Lung microvascular endothelial cell (primary cell): Measurements from ENCODE around the gene LMBRD2. TPM values are rescaled to one million over a fixed set of nuclear protein-coding genes. Genes with fewer than 3 reads are reported as not detected.

Source experiments
- DNase-seq, 2 donors: peaks; one replicate each; pipeline versions ENCODE4 v3.0.0 to v3.0.0-alpha.2; 2010; ENCODE audit warnings: low read depth in 2 of 2
- total RNA-seq: library from RNA; depleted of rRNA; stranded (reverse); fragments of >200 nt; gene quantifications from 2 replicates; pipeline ENCODE4 v1.2.1, GENCODE V29; 2014

The LMBRD2 gene
- total RNA-seq, 1 donor from 2014 or later, result 7.9 TPM

GRCh38 chr5:36111238-36111637 lies 40.4 kb downstream of the LMBRD2 start:
- DNase-seq, result no peak

DNA sequence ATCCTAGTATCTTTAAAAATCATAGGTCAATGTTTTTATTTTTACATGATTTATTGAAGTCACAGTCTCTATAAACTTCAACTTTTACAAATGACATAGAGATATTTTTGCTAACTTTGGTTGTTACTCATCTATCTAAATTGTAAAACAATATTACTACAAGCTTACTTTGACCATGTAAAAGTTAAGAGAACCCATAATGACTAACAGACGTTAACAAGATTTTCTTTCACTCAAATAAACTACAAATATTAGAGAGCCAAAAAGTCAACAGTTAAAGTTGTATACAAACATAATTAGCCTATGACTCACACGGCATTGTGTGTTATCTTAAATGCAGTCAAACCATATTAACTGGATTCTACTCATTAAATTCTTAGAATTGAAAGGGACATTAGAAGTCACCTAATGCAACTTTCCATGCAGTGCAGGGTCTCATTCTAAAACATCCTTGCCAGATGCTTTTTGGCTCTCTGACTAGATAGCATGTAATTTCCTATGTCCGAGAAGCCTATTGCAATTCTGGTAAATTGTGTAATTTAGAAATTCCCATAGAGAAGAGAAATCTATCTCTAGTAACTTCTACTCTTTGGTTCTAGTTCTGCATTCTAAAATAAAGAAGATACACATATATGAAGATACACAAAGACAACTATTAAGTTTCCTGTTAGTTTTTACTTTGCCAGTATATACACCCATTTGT lies 42.8 kb downstream of the LMBRD2 start:
- DNase-seq, result no peak

- DNase-seq, result no peak
Observed at GRCh38 chr5:36105819-36106218, 45.9 kb downstream of the LMBRD2 start.

- no peak for DNase-seq
Observed at GRCh38 chr5:36099748-36100147, 51.9 kb downstream of the LMBRD2 start.

DNA sequence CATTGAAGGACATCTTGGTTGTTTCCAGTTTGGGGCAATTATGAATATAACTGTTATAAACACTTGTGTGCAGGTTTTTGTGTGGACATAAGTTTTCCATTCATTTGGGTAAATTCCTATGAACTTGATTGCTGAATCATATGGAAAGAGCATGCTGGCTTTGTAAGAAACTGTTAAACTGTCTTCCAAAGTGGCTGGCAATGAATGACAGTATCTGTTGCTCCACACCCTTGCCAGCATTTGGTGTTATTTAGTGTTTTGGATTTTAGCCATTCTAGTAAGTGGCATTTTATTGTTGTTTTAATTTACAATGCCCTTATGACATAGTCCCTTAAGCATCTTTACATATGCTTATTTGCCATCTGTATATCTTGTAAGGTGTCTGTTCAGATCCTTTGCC lies 55.2 kb downstream of the LMBRD2 start:
- DNase-seq, result no peak

DNA sequence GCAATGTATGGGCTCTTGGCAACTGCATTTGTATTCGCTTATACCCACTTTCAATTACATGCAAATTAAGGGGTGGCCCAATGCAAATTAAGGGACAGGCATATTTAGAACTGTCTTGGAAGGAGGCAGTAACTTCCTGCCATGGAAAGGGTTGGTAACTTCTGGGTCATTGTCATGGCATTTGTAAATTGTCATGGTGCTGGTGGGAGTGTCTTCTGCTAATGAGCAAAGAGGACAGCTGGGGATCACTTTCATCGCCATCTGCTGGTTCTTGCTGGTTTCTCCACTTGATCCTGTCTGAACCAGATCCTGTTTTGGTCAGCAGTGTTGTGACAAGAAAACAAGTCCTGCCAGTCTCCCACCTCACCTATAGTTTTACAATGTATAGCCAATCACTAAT lies 61.7 kb downstream of the LMBRD2 start:
- DNase-seq, result peak; percentile 41 to 52

DNA sequence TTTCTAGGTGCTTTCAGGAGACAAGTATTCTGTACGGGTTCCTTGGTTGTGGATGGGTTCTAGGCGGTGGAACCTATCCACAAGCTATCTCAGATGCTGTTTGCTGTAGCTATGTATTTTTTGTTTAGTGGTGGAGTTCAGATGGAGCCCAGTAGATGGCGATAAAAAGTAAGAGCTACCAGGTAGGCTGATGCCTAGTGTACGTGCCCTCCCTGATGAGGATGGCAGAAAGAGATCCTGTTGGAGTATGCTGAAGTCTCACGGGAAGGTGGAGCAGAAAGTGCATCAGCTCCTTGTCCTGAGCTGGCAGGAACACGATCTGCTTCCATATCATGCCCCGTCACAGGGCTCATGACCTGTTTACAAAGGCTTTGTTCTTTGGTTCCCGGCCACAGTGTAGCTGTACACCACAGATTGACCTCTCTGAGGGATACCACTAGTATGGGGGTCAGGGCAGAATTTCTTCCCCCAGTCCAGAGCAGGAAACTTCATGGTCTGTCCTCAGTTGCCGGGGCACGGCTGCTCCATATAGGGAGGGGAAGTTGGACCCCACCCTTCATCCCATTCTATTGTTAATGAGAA lies 72.4 kb downstream of the LMBRD2 start:
- peak; percentile 59 to 64 for DNase-seq

DNA sequence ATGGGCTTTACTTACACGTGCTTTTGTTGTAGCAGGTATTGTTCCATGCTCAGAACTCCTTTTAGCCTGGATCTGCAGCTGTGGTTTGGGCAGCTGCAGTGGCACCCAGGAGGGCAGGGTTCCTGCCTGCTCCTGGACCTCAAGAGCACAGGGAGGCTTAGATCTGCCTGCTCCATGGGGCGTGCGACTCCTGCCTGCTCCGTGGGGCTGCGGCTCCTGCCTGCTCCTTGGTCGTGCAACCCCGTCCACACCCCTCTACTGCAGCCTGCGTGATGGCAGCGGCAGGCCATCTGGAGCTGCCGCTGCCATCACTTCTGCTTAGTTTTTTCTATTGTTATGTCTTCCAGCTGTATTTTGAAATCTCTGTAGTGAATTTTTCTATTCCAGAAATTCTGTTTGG lies 73.3 kb downstream of the LMBRD2 start:
- DNase-seq, result no peak

DNA sequence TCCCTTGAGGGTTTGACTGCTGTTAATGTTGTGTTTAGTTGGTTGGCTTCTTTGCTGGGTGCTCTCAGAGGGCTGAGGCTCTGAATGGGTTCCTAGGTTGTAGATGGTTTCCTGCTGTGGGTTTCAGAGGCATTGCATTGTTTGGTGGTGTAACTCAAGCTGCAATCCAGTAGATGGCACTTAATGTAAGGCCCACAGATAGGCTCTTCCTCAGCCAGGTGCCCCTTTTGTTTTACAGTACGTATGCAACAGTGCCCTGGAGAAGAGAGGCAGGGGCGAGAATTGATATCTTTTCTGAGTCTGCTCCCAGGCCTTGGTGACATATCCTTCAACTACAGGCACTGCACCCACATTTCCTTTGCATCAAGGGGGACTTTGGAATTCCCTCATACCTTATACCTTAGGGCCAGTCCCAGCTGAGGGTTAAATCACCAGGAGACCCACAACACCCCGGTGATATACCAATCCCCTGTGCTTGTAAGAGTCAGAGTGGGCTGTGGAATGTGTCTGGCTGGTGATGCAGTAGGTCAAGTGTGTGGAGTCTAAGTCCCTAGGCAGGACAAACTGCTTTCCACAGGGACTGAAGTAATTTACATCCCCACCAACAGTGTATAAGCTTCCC lies 78.0 kb downstream of the LMBRD2 start:
- DNase-seq, result peak; percentile 22 to 24

- DNase-seq, result peak in 1 of 2 donors; percentile 6
Observed at GRCh38 chr5:36070687-36071571, 80.8 kb downstream of the LMBRD2 start.

- no peak for DNase-seq
Observed at GRCh38 chr5:36068751-36069281, 82.9 kb downstream of the LMBRD2 start.

GRCh38 chr5:36066540-36067210 lies 85.0 kb downstream of the LMBRD2 start, which contains the start of gene UGT3A2:
Gene UGT3A2, minus strand, starts transcription at chr5:36066882. Its CDS starts 93 bp downstream, at chr5:36066789.
- DNase-seq, result no peak

DNA sequence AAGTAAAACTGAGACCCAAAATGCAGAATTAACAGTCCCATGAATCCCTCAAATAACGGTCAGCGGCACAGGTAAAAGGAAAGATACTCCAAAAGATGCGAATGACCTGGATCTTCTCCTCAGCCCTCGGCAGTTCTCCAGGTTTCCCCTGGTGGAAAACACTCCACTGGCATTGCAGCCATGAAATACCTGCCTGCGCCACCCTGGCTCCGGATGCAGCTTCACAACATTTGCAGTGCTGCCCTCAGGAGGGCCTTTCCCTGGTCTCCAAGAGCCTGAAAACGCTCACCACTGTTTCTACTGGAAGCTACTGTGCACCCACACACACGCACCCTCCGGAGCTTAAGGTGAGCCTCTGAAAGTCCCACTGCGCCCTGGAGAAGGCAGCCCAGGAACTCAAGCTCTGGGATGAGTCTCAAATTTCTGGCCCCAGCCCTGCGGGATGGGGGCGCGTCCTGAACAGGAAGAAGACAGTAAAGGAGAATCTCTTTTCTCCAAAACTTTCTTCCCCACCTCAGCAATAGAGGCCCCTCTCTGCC lies 85.6 kb downstream of the LMBRD2 start:
- DNase-seq, result no peak

- DNase-seq, result no peak
Observed at GRCh38 chr5:36060420-36060887, 91.2 kb downstream of the LMBRD2 start.

DNA sequence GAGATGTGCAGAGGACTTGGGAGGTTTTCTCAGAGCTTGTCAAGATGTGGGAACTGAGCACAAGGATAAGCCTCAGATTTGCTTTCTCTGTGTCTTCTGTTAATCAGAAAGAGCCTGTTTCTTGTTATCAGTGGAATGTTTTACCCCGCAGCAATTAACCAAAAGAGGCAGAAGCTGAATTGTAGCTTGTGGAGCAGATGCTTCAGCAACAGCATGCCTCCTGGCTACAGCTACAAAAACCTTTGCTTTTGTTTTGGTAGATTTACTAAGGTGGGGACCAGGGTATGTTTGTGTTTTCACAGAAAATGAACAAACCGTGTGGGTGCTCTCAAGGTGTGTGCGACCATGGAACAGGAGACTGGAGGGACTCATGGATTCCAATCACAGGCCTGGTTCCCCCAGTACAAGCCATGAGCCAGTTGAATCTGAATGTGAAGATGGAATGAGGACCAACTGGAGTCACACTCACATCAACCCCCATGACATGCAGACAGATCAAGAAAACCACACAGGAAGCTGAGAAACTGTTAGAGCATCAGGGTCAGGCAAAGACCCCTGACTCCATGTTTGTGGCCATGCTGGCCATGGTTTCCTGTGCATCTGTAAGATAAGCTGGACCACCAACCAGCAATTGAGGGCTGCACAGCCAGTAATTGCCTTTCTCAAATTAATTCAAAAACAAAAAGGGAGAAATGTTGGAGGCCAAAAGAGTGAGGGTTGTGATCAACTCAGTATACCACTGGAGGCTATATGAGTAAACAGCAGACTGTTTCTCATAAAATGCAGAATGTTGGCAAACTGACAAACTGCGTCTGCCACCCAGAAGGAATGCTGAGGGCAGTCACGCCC lies 91.9 kb downstream of the LMBRD2 start:
- DNase-seq, result no peak

DNA sequence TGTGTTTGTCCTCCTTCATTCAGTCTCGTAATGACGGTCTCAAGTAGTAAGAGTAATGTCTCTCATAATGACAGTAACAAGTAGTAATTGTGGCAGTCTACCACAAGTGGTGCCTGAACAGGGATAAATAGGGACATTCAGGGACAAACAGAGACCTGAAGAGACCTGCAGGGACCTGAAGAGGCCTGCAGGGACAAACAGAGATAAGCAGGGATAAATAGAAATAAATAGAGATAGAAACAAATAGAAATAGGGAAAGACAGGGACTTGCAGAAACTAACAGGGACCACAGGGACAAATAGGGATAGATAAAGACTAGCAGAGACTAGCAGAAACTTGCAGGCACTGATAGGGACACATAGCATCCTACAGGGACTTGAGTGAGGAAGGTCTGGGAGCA lies 92.9 kb downstream of the LMBRD2 start:
- DNase-seq, result no peak

GRCh38 chr5:36057386-36057785 lies 94.3 kb downstream of the LMBRD2 start:
- no peak for DNase-seq

DNA sequence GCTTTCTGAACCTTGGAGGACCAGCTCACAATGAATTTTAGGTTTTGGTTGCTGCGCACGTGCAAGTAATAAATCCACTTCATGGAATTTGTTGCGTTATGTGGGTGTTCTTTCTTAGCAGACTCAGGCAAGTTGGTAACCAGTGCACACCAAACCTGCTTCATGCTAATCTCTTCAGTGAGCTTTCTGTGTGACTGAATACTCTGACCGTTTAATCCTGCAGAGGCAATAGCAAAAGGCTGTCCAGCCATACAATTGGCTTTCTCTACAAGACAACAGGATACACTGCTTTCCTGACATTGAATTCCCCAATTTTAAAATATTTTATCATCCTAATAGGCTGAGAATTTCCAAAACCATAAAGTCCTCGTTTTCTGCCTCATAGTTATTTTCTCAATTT lies 95.3 kb downstream of the LMBRD2 start:
- DNase-seq, result no peak

GRCh38 chr5:36055984-36056383 lies 95.7 kb downstream of the LMBRD2 start:
- no peak for DNase-seq

GRCh38 chr5:36054647-36055046 lies 97.0 kb downstream of the LMBRD2 start:
- DNase-seq, result no peak
